NCI-H2081 treated with DMSO at 0.1 percent for 48 hours (cell line): ENCODE results near the gene LZTFL1.
"Not testable (repeated sequence)": the region's sequence is repeated elsewhere in the genome, so short reads cannot be mapped to it uniquely, and the experiment has no call there.

Experiments
- DNase-seq: peaks from one replicate; lab custom pipeline; 2025; lab: John Stamatoyannopoulos, UW

LZTFL1 gene

DNA sequence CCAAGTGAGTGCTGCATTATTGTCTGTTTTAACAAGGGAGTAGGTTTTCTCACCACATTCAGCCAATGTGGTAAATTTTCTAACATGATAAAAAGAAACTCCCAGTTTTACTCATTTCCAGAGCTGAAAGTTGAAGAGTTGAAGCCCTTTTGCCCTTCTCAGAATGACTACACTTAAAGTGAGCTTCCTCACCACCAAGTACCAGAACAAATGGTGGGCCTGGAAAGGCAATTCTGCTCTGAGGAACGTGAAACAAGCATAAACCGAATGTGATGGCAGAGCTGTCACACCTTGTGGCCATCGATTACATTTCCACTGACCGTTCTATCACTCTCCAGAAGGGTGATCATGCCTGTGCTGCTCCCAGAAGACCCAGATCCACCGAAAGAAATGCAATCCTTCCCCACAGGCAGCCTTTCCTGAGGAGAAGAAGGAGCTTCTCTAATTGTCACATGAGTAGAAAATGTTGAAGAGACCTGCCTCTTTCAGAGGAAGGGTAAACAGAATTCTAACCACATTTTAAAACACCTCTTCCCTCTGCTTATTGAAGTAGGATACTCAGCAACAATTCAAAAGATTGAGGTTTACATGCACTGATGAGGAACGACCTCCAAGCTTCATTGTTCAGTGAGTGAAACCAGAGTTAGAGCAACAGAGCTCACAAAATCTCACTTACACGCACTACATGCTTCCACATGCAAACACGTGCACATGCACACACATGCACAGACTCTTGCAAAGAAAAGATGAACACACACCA, 23.0 kb upstream of the LZTFL1 start:
- DNase-seq, result no peak

DNA sequence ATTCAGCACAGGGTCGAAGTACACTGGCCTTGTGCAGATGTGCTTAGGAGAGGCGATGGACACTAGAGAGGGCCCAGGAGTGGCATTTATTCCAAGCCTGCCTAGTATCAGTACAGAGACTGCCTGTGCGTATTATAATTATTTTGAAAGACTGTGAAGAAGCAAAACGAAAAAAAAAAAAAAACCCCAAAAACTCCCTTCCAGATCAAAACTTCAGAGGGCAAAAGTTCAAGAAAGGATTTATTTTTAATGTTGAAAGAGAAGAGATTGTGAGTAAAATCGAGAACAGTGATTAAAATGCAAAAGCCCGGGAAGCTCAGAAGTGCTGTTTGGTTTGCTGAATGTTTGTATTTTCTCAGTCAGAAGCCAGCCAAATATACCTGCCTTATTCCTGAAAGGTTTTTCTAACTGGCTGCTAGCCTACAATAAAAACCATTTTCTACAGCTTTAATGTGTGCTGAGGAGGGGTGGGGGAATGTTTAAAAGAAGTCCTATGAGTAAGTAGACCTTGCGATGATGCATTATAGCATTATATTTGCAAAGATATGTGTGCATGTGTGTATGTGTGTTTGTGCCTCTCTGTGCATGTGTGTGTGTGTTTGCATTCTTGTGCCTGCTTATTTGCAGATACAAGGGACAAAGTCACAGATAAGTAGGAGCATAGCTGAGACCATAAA, 19.3 kb upstream of the LZTFL1 start:
- no peak for DNase-seq

DNA sequence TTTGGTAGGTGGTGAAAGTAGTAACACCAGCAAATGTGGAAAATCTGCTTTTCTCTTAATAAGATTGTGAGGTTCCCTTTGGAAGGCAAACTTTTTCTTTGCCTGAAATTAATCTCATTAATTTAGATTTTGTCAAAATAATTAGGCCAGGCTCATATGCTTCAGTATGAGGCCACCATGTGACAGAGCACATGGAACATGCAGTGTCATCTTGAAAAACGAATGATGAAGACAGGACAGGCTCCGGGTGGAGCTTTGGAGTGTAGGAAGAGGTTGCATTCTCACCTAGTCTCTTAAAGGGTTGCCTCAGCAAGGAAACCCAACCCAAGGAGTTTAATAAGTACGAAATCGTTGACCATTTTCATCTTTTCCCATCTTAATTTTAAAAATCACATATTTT, 18.6 kb upstream of the LZTFL1 start:
- no peak for DNase-seq

DNA sequence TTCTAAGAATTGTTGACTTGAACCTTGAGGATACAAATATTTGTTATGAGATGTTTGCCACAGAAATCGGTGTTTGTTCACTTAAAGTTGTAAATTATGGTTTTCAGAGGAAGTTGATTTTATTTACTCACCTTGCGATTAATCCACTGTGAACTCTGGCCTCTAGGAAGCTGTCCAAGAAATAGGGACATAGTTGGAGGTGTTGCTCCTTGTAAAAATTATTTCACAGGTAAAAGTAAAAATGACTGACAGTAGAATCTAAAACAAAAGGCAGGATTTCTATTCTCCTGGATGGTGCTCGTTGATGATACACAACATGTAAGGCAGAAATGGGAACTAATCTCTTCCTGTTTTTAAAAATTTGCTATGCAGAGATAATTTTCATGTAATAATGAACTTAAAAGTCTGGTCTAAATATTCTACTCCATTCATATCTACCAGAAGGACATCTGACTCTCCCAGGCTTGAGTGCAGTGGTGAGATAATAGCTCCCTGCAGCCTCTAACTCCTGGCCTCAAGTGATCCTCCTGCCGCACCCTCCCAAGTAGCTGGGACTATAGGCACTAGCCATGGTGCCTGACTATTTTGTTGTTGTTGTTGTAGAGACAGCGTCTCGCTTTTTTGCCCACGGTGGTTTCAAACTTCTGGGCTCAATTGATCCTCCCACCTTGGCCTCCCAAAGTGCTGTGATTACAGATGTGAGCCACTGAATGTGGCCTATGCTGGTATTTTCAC, 17.1 kb upstream of the LZTFL1 start:
- no peak for DNase-seq

DNA sequence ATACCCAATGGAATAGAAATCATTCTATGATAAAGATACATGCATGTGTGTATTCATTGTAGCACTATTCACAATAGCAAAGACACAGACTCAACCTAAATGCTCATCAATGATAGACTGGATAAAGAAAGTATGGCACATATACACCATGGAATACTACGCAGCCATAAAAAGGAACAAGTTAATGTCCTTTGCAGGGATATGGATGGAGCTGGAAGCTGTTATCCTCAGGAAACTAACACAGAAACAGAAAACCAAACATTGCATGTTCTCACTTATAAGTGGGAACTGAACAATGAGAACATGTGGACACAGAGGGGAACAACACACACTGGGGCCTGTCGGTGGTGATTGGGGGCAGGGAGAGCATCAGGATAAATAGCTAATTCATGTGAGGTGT, 15.1 kb upstream of the LZTFL1 start:
- DNase-seq, result not testable (repeated sequence)

DNA sequence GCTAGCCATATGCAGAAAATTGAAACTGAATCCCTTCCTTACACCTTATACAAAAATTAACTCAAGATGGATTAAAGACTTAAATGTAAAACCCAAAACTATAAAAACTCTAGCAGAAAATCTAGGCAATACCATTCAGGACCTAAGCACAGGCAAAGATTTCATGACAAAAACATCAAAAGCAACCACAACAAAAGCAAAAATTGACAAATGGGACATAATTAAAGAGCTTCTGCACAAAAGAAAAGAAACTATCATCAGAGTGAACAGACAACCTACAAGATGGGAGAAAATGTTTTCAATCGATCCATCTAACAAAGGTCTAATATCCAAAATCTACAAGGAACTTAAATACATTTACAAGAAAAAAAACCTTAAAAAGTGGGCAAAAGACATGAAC, 14.4 kb upstream of the LZTFL1 start:
- not testable (repeated sequence) for DNase-seq

DNA sequence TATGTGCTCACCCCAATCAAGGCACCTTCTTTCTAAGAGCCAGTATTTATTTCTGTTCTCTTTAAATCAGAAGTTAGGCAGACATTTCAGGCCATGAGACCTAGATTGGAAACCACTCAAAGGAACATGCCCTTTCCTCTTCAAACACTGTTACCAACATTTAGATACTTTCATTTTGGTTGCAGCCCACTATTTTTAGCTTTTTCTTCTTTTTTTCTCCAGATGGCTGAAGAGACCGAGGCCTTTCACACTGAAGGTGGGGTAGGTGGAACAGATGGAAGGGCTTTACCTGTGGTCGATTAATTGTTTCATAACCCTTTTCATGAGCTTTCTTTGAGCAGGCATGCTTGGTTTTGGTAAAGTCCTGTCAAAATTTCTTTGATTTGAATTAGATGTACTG, 10.9 kb upstream of the LZTFL1 start:
- DNase-seq, result no peak

DNA sequence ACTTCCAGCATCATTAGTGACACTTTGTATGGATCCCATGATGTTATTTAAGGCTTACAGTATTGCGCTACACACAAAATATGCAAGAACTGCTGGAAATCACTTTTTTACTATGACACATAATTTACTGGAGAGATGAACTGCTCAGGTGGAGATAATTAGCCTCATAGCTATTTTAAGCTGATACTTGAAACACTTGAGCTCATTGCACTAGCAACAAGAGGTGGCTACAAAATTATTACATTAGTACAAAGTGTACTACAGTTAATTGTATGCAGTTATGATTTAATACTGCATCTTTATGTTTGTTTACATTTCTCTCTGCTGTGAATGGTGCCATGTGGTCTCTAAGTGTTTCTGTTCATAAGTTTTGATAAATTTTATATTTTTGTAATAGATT, 6.5 kb upstream of the LZTFL1 start:
- DNase-seq, result no peak

DNA sequence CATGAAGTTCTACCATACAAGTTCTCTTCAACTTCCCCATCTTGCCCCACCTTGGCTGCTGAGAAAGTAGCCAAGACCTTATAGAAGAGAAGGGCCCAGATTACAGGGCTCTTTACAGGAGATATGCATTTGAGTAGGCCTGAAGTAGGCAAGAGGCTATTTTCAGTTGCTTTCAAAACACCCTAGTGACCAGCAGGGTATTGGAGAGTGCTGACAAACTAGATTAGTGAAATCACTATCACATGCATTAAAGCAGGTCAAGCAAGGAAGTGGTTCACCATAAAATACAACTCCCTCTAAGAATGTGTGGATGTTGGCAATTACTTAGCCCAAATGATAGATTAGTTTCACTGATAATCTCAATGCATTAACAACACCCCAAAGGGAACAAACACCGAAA, 2.7 kb upstream of the LZTFL1 start:
- no peak for DNase-seq

DNA sequence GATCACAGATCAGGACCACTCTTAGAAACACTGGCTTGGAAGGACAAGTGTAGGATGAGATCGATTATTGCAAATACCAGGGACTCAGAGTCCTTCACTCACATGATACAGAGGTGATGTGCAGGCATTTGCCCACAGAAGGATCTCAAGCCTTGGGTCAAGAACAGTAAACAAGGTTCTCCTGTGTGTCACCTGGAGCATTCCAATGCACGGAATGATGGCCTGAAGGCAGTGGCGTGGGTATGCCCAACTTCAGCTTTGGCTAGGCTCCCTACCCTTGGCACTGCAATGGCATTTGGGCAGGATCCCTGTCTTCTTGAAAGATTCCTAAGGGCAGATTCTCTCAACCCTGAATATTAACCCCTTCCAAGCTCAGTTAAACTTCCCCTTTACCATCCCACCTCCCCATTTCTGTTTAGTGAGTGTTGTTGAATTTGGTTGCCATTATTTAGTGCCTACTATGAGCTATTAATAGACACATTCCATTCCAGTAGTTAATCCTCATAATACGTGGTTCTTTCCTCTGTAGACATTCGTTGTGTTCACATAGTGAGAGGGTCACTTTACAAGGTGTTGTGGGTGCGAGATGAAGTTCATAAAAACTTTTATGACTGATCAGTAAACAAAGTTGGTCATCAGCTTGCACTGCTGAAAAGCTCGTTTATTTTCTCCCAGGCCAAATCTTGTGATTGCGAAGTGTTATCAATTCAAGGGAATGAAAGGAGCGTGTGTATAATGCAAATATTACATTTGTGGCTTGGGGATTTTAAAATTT, 1.1 kb upstream of the LZTFL1 start:
- DNase-seq, result no peak

DNA sequence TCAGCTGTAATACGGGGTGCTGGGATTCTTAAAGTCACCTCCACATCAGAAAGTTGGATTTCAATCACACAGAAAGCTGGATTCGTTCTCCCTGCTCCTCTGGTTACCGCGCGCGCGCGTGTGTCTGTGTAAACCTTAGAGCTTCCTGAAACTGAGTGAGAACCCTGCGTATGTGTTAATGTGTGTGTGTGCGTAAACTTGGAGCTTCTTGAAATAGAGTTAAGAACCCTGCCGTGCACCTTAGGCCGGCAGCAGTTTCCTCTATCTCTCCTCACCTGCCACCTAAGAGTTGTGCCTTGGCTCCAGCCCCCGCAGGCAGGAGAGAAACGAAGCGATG, 531 bp downstream of the LZTFL1 start:
- DNase-seq, result no peak

DNA sequence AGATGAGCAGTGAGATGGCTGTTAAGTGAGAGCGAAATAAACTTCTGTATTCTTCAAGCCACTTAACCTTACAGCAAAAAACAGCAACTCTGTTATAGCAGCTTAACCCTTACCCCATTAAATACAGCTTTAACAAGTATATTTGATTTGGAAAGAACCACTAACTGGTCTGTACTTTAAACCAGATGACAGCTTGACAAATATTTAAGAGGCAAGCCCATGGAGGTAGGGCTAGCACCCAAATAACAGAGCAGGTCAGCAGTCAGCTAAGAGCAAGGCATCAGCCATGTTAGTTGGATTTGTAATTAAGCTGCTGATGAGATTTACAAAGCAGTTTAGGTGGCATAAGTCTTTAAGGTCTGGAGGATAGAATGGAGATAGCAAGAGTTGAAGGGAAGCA, 3.5 kb downstream of the LZTFL1 start:
- no peak for DNase-seq

DNA sequence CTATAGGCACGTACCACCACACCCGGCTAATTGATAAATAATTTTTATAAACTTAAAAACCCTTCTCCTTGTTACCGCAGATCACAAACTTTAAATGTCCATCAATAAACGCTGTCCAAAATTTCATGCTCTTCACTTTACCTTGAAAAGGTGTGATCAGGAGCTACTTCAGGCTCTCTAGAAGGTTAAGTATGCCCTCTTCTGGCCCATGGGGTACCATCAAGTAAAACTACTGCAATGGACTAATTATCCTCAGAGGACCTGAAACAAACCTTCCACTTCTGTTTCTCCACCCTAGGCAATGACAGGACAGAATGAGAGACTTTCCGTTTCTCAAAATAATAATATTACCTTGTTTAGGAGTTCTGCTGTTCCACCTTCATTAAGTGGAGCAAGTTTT, 9.2 kb downstream of the LZTFL1 start:
- no peak for DNase-seq

DNA sequence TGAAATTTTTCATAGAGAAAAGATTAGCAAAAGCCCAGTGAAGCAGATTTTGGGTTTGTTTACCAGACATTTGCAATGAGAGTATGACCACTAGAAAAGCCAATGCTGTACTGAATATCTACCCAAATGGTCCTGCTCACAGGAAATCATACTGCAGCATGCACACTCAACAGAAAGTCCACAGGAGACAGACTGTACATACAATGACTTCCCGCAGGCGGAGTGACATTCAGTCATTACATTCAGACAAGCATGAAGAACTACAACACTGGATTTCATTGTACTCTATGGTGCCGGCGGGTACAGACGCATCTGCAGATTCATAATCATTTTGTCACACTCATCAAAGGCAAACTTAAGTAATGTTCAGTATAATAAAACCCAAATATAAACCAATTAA, 11.8 kb downstream of the LZTFL1 start:
- no peak for DNase-seq

DNA sequence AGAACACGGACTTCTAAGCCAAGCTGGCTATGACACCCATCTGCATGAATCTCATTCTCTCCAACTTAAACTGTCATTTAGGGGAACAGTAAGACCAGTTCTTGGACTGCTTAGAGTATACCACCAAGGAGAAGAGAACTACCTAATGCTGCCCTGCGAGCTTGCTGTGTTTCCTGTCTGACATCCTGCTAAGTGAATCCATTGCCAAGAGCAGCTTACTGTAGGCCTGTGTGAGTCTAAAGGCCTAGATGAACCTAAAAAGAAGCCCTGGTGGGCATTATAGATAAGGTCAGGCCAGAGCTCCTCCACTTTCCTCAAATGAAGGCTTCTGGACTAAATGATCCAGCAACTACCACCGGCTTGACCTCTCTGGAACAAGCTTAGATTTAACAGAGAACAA, 15.0 kb downstream of the LZTFL1 start:
- no peak for DNase-seq

DNA sequence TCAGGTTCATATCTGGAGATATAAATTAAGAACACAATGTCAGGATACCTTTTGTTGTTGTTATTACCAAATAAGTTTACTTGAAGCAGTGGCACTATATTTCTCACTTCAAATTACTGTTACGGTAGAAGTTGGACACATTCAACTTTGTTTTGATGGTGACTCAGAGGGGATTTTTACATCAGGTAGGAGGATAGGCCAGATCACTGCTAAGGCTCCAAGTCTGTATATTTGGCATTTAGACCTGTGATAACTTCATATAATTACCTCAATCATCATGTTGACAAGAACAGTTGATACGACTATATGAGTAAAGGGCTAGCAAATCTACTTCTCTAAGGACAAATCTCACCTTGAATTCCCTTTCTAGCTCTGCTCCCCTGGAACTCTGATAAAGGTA, 15.6 kb downstream of the LZTFL1 start:
- no peak for DNase-seq

DNA sequence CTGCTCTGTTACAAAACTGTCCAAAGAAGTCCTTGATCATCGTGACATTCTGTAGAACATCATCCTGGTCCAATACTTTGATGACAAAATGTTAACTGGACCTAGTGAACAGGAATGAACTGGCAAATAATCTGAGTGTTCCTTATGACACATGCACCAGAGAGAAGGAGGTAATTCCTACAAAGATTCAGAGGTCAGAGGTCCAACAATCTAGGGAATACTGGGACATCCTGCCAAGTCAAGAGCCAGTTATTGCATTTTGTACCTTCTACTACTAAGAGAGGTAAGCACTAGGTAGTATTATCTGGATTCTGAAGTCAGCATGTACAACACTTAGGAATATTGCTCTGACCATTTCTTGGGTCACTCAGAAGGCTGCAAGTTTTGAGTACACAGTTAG, 20.8 kb downstream of the LZTFL1 start:
- DNase-seq, result no peak

DNA sequence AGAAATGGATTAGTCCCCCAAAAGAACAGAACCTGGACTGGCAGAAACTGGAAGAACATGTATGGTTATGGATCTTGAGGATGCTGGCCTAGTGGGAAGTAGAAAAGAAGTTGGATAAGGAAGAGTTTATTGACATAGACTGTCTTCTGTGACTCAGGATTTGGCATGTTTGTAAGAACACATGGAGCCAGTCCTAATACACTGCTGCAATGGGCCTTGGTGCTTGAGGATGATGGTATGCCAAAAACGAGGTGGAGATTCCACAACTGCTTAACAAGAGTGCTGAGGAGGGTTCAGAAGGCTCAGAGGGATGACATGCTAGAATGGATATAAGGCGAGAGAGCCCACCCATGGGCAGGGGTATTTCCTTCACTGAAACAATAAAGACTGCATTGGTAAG, 22.4 kb downstream of the LZTFL1 start:
- DNase-seq, result no peak

DNA sequence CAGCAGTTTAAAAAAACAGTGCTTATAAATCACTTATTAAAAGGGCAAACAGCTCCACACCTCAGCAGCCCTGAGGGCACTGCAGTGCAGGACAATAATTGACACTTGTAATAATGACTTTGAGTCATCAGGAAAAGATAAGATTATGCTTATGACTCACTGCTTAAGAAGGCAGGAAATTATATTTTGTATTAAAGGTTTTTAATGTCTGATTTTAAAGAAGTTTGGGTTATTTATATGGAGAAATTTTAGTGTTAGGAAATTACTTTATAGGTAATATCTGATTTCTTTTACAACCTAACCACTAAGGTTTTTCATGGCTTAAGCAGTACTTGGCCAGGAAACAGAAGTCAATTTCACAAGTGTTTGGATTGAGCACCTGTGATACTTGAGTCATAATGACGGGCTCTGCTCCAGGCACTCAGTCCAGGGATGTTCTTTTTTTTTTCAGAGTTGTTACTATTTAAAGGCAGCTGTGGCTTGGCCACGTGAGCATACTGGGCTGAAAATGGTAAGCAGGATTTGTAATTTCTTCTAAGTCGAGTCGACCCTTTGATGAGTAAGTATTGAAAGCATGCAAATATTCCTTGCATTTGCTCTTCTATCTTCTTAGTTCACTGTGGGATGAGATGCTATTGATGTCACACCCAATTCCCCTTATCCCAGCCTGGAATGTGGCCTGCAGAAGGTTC, 23.9 kb downstream of the LZTFL1 start:
- no peak for DNase-seq

DNA sequence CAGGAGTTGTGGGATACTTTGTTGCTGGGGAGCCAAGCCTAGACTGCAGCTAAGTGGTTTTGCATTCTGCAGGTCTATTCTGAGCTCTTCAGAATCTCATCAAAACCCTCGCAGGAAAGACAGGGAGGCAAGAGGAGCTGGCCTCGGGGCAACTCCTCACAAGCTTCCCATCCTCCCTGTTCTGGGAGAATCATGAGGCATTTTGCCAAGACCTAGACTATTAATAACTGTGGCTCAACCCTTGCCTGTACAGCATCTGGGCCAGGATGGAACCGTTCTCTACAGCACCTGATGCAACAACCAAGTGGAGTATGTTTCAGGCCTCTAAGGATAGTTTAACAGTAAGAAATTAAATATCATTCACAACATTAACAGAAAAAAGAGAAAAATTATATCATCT, 25.4 kb downstream of the LZTFL1 start:
- DNase-seq, result no peak

DNA sequence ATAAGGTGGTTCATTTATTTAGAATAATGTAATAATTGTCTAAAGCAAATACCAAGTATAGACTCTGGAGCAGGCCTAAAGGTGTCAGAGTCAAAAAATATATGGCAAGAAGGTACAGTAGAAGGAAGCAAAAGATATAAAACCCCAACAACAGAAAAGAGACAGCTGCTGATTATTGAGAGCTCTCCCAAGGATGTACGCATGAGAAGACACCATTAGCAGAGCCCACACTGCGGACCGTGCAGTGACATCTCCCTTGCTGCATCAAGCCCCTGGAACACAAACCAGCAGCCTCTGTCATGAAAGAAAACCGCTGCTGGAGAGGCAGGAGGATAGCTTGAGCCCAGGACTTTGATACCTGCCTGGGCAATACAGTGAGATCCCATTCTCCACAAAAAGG, 27.6 kb downstream of the LZTFL1 start:
- no peak for DNase-seq
